RWPE2 (cell line): ENCODE results near the gene FLNC.
A peak's percentile ranks its signal among the peaks of the same experiment; 100 is the strongest.

ENCODE experiments used
- ATAC-seq: fragments of 200-7000 bp; cut with Tn5 transposase; 3 replicates; pipeline ENCODE4 v1.9.1; 2021; ENCODE audit warnings: low read depth
- DNase-seq: peaks from one replicate; pipeline ENCODE4 v3.0.0-alpha.2; 2020; ENCODE audit warnings: low spot score
- H3K27ac ChIP-seq: fragments of 450-650 bp; 2 replicates; pipeline ENCODE4 v1.5.1; 2017; ENCODE audit warnings: mild to moderate bottlenecking; ENCODE audit not compliant: poor library complexity, severe bottlenecking
- H3K27me3 ChIP-seq: fragments of 250-450 bp; sonication (Bioruptor Pico); 2 replicates; pipeline ENCODE4 v1.5.1; 2021; ENCODE audit warnings: mild to moderate bottlenecking, moderate library complexity; ENCODE audit not compliant: insufficient read depth, poor library complexity, severe bottlenecking
- H3K36me3 ChIP-seq: fragments of 250-450 bp; sonication (Bioruptor Pico); 2 replicates; pipeline ENCODE4 v1.5.1; 2020; ENCODE audit warnings: low read depth, mild to moderate bottlenecking, moderate library complexity
- H3K4me1 ChIP-seq: fragments of 250-450 bp; sonication (Bioruptor Pico); 2 replicates; pipeline ENCODE4 v1.5.1; 2021; ENCODE audit warnings: mild to moderate bottlenecking, moderate library complexity; ENCODE audit not compliant: insufficient read depth, poor library complexity, severe bottlenecking
- H3K4me3 ChIP-seq: fragments of 250-450 bp; sonication (Bioruptor Pico); 2 replicates; pipeline ENCODE4 v1.5.1; 2021; ENCODE audit warnings: mild to moderate bottlenecking, moderate library complexity; ENCODE audit not compliant: severe bottlenecking
- H3K9me3 ChIP-seq: fragments of 250-450 bp; sonication (Bioruptor Pico); 2 replicates; pipeline ENCODE4 v1.5.1; 2021; ENCODE audit warnings: mild to moderate bottlenecking, moderate library complexity; ENCODE audit not compliant: severe bottlenecking
- TF ChIP-seq, protein P1 (sequence below): fragments of 450-650 bp; IDR thresholded peaks from one replicate; pipeline ENCODE4 v1.5.1; 2017; ENCODE audit warnings: mild to moderate bottlenecking, moderate library complexity; ENCODE audit not compliant: poor library complexity, severe bottlenecking

The FLNC gene

DNA sequence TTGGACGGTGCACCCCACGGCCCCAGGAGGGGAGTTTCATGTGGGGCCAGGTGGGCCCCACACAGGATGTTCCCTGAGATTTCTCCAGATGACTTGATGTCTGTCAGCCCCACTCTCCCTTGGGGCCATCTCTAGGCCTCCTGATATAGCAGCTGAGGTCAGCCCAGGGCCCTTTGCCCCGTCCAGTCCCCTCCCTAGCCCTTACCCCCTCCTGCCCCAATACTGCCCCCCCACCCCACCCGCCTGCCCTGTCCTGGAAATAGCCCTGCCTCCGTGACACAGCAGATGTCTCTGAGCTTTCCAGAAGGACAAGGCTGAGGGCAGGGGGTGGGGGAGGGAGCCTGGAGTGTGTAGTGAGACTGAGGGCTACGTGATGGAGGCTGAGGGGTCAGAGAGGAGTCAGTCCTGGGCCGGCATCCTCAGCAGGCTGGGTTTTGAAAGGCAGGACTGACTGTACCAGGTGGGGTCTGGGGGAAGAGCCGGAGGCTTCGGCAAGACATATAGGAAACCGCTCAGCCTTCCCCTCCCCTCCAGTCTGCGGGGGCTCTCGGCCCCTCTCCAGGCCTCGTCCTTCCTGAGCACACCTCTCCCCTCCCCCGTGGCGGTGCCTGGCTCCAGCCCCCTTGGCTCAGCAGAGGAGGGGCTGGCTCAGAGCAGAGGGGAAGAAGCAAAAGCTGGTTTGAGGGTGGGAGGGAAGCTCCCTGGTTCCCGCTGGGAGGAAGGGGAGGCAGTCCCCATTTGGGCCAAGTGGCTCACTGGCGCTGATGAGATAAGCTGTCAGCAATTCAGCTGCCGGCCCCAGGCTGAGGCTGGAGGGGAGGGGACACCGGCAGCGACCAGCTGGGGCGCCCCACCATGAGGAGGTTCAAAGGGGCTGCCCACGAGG, 2.0 kb downstream of the FLNC start:
- Histone ChIP-seq H3K36me3 (no peaks in the 10 kb centered on the region), H3K4me1 (peaks cover 18% of the 10 kb centered on the region), H3K27ac (no peak overlapping the region), H3K9me3 (no peaks in the 10 kb centered on the region), H3K4me3 (no peak overlapping the region), H3K27me3 (peaks cover 4% of the 10 kb centered on the region)
- ATAC-seq (no peak), DNase-seq (no peak)
- TF ChIP-seq, protein P1, sequence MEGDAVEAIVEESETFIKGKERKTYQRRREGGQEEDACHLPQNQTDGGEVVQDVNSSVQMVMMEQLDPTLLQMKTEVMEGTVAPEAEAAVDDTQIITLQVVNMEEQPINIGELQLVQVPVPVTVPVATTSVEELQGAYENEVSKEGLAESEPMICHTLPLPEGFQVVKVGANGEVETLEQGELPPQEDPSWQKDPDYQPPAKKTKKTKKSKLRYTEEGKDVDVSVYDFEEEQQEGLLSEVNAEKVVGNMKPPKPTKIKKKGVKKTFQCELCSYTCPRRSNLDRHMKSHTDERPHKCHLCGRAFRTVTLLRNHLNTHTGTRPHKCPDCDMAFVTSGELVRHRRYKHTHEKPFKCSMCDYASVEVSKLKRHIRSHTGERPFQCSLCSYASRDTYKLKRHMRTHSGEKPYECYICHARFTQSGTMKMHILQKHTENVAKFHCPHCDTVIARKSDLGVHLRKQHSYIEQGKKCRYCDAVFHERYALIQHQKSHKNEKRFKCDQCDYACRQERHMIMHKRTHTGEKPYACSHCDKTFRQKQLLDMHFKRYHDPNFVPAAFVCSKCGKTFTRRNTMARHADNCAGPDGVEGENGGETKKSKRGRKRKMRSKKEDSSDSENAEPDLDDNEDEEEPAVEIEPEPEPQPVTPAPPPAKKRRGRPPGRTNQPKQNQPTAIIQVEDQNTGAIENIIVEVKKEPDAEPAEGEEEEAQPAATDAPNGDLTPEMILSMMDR = no peak

DNA sequence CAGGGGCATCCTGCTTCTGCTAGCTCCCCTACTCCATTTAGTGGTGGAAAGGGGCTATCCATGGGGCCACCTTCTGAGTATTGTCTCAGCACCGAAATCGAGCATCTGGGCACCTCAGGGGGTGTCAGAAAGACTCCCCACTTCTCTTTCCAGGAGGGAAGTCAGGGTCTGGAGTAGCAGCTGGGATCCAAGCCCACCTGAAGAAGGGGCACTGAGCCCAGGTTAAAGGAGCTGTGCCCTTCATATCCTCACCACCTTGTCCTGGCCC, 2.6 kb downstream of the FLNC start:
- Histone ChIP-seq H3K4me3 (no peak overlapping the region), H3K36me3 (no peaks in the 10 kb centered on the region), H3K27ac (no peak overlapping the region), H3K9me3 (no peaks in the 10 kb centered on the region), H3K4me1 (peaks cover 15% of the 10 kb centered on the region), H3K27me3 (peaks cover 4% of the 10 kb centered on the region)
- no peak for ATAC-seq
- no peak for DNase-seq
- TF ChIP-seq, protein P1 = no peak

DNA sequence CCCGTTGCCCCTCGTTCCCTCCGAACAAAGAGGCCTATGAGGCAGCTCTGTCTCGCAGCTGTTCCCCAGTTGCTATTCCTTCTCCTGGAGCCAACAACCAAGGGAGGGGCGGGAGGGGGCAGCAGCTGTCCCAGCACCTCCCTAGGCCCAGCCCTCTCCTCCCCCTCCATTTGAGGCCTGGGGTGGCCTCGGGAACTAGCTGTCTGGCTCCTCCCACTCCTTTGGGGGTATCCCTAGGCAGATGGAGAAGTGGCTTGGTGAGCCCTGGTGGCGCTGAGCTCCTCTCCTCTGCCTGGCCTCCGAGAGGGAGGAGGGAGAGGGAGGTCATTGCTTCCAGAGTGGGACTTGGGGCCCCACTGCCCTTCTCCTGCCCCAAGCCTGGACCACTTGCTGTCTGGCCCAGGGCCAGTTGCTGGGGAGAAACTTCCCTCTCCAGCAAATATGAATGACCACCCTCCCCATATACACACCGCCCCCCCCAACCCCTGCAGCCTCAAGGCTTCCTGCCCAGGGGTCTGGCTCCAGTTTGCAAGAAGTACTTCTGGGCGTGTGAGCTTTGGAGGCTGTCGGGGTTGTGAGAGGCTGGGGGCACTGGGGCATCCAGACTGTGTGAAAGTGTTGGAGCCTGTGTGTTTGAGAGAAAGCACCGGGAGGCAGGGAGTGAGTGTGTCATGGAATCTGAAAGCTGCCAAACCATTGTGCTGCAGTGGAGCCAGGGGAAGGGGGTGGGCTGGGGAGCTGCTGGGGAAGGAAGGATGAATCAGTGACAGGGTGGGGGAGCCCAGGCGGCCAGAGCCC, 3.1 kb downstream of the FLNC start:
- DNase-seq = peak; percentile 63
- ATAC-seq = peak; percentile 29; the same call in 1 of the 3 replicates
- TF ChIP-seq, protein P1 = no peak
- Histone ChIP-seq H3K36me3 (no peaks in the 10 kb centered on the region), H3K4me1 (peaks cover 11% of the 10 kb centered on the region), H3K9me3 (no peaks in the 10 kb centered on the region), H3K27me3 (peaks cover 4% of the 10 kb centered on the region), H3K4me3 (no peak overlapping the region), H3K27ac (no peak overlapping the region)

DNA sequence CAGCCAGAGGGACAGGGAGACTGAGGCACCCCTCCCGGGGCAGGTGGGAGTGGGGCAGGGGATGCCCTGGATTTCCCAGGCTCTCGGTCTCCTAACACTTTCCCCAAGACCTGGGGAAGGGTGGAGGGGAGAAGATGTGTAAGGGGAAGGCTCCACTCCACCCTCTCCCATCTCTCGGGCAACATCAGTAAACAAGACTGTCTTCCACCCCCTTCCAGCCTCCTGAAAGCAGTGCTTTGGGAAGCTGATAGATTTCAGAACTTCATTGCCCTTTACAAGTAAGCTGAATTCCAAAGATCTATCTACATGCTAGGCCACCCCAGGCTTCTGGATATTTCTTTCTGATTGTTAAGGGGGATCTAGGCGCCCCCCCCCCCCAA, 3.7 kb downstream of the FLNC start:
- peaks cover 7% of the 10 kb centered on the region for H3K4me1 ChIP-seq
- no peaks in the 10 kb centered on the region for H3K36me3 ChIP-seq
- peaks cover 4% of the 10 kb centered on the region for H3K27me3 ChIP-seq
- H3K4me3 ChIP-seq = no peak overlapping the region
- H3K27ac ChIP-seq = no peak overlapping the region
- ATAC-seq (peak; percentile 2; the same call in 1 of the 3 replicates), DNase-seq (no peak)
- TF ChIP-seq, protein P1 = no peak
- no peaks in the 10 kb centered on the region for H3K9me3 ChIP-seq
